Activated naive CD8-positive, alpha-beta T cell treated with anti-CD3 and anti-CD28 coated beads, Interleukin-2, amount 50 U/mL, for 16 hours (primary cell): Measurements from ENCODE around the gene FGD3.

Source experiments
- DNase-seq: peaks from one replicate; pipeline ENCODE4 v3.0.0-alpha.2; 2020; ENCODE audit warnings: low read depth, low spot score

Gene FGD3

GRCh38 chr9:93051680-93052089 lies 104.4 kb downstream of the FGD3 start:
- DNase-seq, result no peak

GRCh38 chr9:93052791-93053540 lies 105.6 kb downstream of the FGD3 start:
- no peak for DNase-seq

- no peak for DNase-seq
Measured at GRCh38 chr9:93053781-93054331, 106.5 kb downstream of the FGD3 start.

- no peak for DNase-seq
Measured at GRCh38 chr9:93054758-93055704, 107.7 kb downstream of the FGD3 start.

GRCh38 chr9:93057042-93057702 lies 109.8 kb downstream of the FGD3 start:
- no peak for DNase-seq

- no peak for DNase-seq
Measured at GRCh38 chr9:93057703-93058354, 110.5 kb downstream of the FGD3 start.

GRCh38 chr9:93058355-93059010 lies 111.2 kb downstream of the FGD3 start, which contains the start of gene SUSD3:
Gene SUSD3, plus strand, starts transcription at chr9:93058701. Its CDS starts 42 bp downstream, at chr9:93058743.
- DNase-seq, result peak; percentile 18

GRCh38 chr9:93059011-93059714 lies 111.8 kb downstream of the FGD3 start:
- DNase-seq, result no peak

- no peak for DNase-seq
Measured at GRCh38 chr9:93059715-93060578, 112.6 kb downstream of the FGD3 start.

GRCh38 chr9:93060746-93061259 lies 113.5 kb downstream of the FGD3 start:
- DNase-seq, result no peak

GRCh38 chr9:93061260-93061751 lies 114.0 kb downstream of the FGD3 start:
- no peak for DNase-seq

- no peak for DNase-seq
Measured at GRCh38 chr9:93061791-93062763, 114.8 kb downstream of the FGD3 start.

GRCh38 chr9:93064392-93065134 lies 117.2 kb downstream of the FGD3 start:
- DNase-seq, result peak; percentile 60

GRCh38 chr9:93065135-93065720 lies 117.9 kb downstream of the FGD3 start:
- DNase-seq, result no peak

- no peak for DNase-seq
Measured at GRCh38 chr9:93066978-93067603, 119.8 kb downstream of the FGD3 start.

GRCh38 chr9:93068956-93069355 lies 121.6 kb downstream of the FGD3 start:
- no peak for DNase-seq
